GM12878 (cell line): Measurements from ENCODE around the gene FAM47A. TPM values are rescaled to one million over a fixed set of nuclear protein-coding genes. Genes with fewer than 3 reads are reported as not detected.

ENCODE experiments used
- ATAC-seq: fragments of 200-7000 bp; cut with Tn5 transposase; 3 replicates; pipeline ENCODE4 v1.9.1; 2020; ENCODE audit warnings: mild to moderate bottlenecking, moderate library complexity
- BruUV-seq: library from RNA; stranded (reverse); fragments of 400-500 nt; replicated peaks from 2 replicates; lab custom pipeline; 2021; lab: Mats Ljungman, UMichigan
- CTCF ChIA-PET: fragments of 300-600 bp; sonication (Branson Sonifier 250); formaldehyde crosslinking; extraction: SDS; loops from one replicate; lab custom pipeline; 2021; ENCODE audit warnings: inconsistent platforms; lab: Yijun Ruan, JAX
- POLR2A ChIA-PET: fragments of 350-600 bp; formaldehyde crosslinking; extraction: SDS; loops from one replicate; lab custom pipeline; 2021; ENCODE audit warnings: inconsistent platforms; lab: Charles Lee
- RAD21 ChIA-PET: fragments of 300-600 bp; sonication (Branson Sonifier 250); formaldehyde crosslinking; loops from one replicate; lab custom pipeline; 2023; ENCODE audit warnings: antibody characterized with exemption; ENCODE audit not compliant: unreplicated experiment; lab: Charles Lee
- SMC1A ChIA-PET: fragments of 300-600 bp; sonication (Branson Sonifier 250); formaldehyde crosslinking; loops from one replicate; lab custom pipeline; 2023; ENCODE audit not compliant: unreplicated experiment, uncharacterized antibody; lab: Charles Lee
- DNase-seq: peaks from one replicate; pipeline ENCODE4 v3.0.0-alpha.2; 2011; ENCODE audit warnings: low read depth, low spot score
- FAIRE-seq: peaks from 3 replicates; lab custom pipeline; 2011; peaks lifted over from hg19 to GRCh38; lab: Jason Lieb, UNC
- H2AFZ ChIP-seq: 2 replicates; pipeline ENCODE4 v1.6.0; 2011; ENCODE audit warnings: low read depth, low read length, control low read depth; ENCODE audit not compliant: control insufficient read depth
- H3K27ac ChIP-seq: 2 replicates; pipeline ENCODE4 v1.5.1; 2011; ENCODE audit warnings: control low read depth; ENCODE audit not compliant: control insufficient read depth, insufficient read depth
- H3K27me3 ChIP-seq, 2 experiments: replicated peaks in 1 of 2; 2 replicates each; pipeline versions ENCODE4 v1.6.0 to v1.6.1; 2011; ENCODE audit warnings: low read length in 1 of 2; ENCODE audit not compliant: control insufficient read depth in 2 of 2, insufficient read depth in 2 of 2
- H3K36me3 ChIP-seq, 2 experiments: 2 replicates each; pipeline ENCODE4 v1.5.1; 2011; ENCODE audit warnings: low read length in 1 of 2; ENCODE audit not compliant: control insufficient read depth in 2 of 2, insufficient read depth in 2 of 2
- H3K4me1 ChIP-seq: 2 replicates; pipeline ENCODE4 v1.6.1; 2011; ENCODE audit warnings: mild to moderate bottlenecking, low read length, moderate library complexity, mixed read lengths; ENCODE audit not compliant: control insufficient read depth, insufficient read depth
- H3K4me2 ChIP-seq: 2 replicates; pipeline ENCODE4 v1.6.0; 2011; ENCODE audit warnings: control low read depth; ENCODE audit not compliant: control insufficient read depth, insufficient read depth
- H3K4me3 ChIP-seq: fragments of 200-600 bp; sonication (generic); 2 replicates; pipeline ENCODE4 v1.5.1; 2016
- H3K79me2 ChIP-seq: 2 replicates; pipeline ENCODE4 v1.6.0; 2011; ENCODE audit warnings: low read length; ENCODE audit not compliant: control insufficient read depth, insufficient read depth
- H3K9ac ChIP-seq: 2 replicates; pipeline ENCODE4 v1.8.0; 2011; ENCODE audit warnings: low read length, control low read depth, mixed read lengths; ENCODE audit not compliant: control insufficient read depth, insufficient read depth
- H3K9me3 ChIP-seq: replicated peaks from 3 replicates; pipeline ENCODE4 v1.5.1; 2011; ENCODE audit warnings: mild to moderate bottlenecking, low read length; ENCODE audit not compliant: control insufficient read depth, insufficient read depth
- H4K20me1 ChIP-seq: 2 replicates; pipeline ENCODE4 v1.6.0; 2011; ENCODE audit not compliant: control insufficient read depth, insufficient read depth
- ATF7 ChIP-seq: fragments of 450-650 bp; IDR thresholded peaks from 2 replicates; pipeline ENCODE4 v1.6.1; 2016; ENCODE audit warnings: low read depth, mild to moderate bottlenecking
- BMI1 ChIP-seq: fragments of 450-650 bp; IDR thresholded peaks from 2 replicates; pipeline ENCODE4 v1.6.1; 2016; ENCODE audit warnings: mild to moderate bottlenecking, moderate library complexity, borderline replicate concordance
- KDM1A ChIP-seq: fragments of 200-600 bp; sonication (generic); IDR thresholded peaks from 2 replicates; pipeline ENCODE4 v1.6.1; 2016; ENCODE audit warnings: borderline replicate concordance
- KLF5 ChIP-seq: fragments of 450-650 bp; IDR thresholded peaks from 2 replicates; pipeline ENCODE4 v1.6.1; 2014; ENCODE audit warnings: mild to moderate bottlenecking; ENCODE audit not compliant: partially characterized antibody
- NFIC ChIP-seq: IDR thresholded peaks from 2 replicates; pipeline ENCODE4 v1.6.1; 2012; ENCODE audit warnings: low read depth, mild to moderate bottlenecking, inconsistent platforms, low read length, moderate library complexity
- PAX5 ChIP-seq: IDR thresholded peaks from 2 replicates; pipeline ENCODE4 v1.6.1; 2011; ENCODE audit warnings: low read depth, low read length, borderline replicate concordance
- WRNIP1 ChIP-seq: IDR thresholded peaks from 2 replicates; pipeline ENCODE4 v1.6.1; 2011; ENCODE audit warnings: low read depth, low read length, improper control_type of control experiment, borderline replicate concordance
- ZBED1 ChIP-seq: IDR thresholded peaks from 2 replicates; pipeline ENCODE4 v1.6.1; 2016; ENCODE audit warnings: borderline replicate concordance
- WGBS: methylation state at CpG from one replicate; pipeline ENCODE4 v1.1.6; 2016; ENCODE audit warnings: low lambda C conversion rate; ENCODE audit not compliant: insufficient replicate concordance, insufficient coverage; ENCODE audit errors: missing lambda C conversion rate; 5-methylcytosine and 5-hydroxymethylcytosine counted together
- in situ Hi-C: fragments of 300-500 bp; cut with MboI; formaldehyde crosslinking; loops from 9 replicates; pipeline ENCODE4 v1.14.3; 2018; ENCODE audit warnings: mixed read lengths
- intact Hi-C: fragments of 100-400 bp; cut with micrococcal nuclease; formaldehyde crosslinking; loops from one replicate; pipeline ENCODE4 v1.14.2; 2022; ENCODE audit not compliant: unreplicated experiment
- polyA plus RNA-seq, 11 experiments: library from polyadenylated mRNA; depleted of rRNA in 4 of 11; unstranded in 6 of 11; stranded (reverse) in 5 of 11; fragments of >200 nt; fragmentation: Nextera tagmentation in 4 of 11; fragmentation: Illumina TruSeq in 1 of 11; extraction: Ambion mirVana in 4 of 11; extraction: Trizol in 1 of 11; gene quantifications; 1 replicate in 1 of 11; 2 replicates in 10 of 11; pipeline versions ENCODE4 v1.2.1 to v1.2.3, GENCODE V29; 2011 to 2016; ENCODE audit warnings: inconsistent platforms in 2 of 11, missing spikeins in 2 of 11, low read depth in 1 of 11
- total RNA-seq, 4 experiments: library from RNA; depleted of rRNA in 3 of 4; stranded (reverse); fragments of >200 nt in 3 of 4; fragmentation: Illumina TruSeq in 1 of 4; extraction: Trizol in 1 of 4; gene quantifications; 2 replicates each; pipeline versions ENCODE4 v1.2.1 to v1.2.3, GENCODE V29; 2013 to 2021
- TF ChIP-seq, protein P1 (sequence below): fragments of 450-650 bp; IDR thresholded peaks from 2 replicates; pipeline ENCODE4 v1.6.1; 2017; ENCODE audit warnings: borderline replicate concordance

FAM47A gene
- total and polyA plus RNA-seq, 10 of the 15 experiments (the other 5 are each of a cell fraction or from before 2014, with no cell fraction given), result not detected

GRCh38 chrX:34119122-34119521 lies 13.0 kb downstream of the FAM47A start:
- BruUV-seq, result no TSS peak
- no peak overlapping the region for H3K4me2 ChIP-seq
- no peak for DNase-seq
- no peaks in the 10 kb centered on the region for H3K4me1 ChIP-seq
- SMC1A ChIA-PET, result interaction anchor here (1.2 kb wide), 1 partner anchor 20 kb away, joined by 3 read pairs; no protein-coding TSS in a partner anchor
- no peak overlapping the region for H3K9ac ChIP-seq
- no peaks in the 10 kb centered on the region for H3K36me3 ChIP-seq
- no peak for ATAC-seq
- CTCF ChIA-PET, result no interaction called here
- POLR2A ChIA-PET, result interaction anchor here (0.6 kb wide), 1 partner anchor 70 kb away, joined by 3 read pairs; no protein-coding TSS in a partner anchor
- H3K79me2 ChIP-seq, result no peaks in the 10 kb centered on the region
- H3K4me3 ChIP-seq, result no peak overlapping the region
- 48% methylated on average over 2 of the region's 2 CpGs for WGBS
- RAD21 ChIA-PET, result no interaction called here
- H3K27me3 ChIP-seq, result no peaks in the 10 kb centered on the region
- H3K9me3 ChIP-seq, result no peaks in the 10 kb centered on the region
- no peak for FAIRE-seq
- H2AFZ ChIP-seq, result no peak overlapping the region
- TF ChIP-seq ZBED1, result no peak
- TF ChIP-seq, protein P1, sequence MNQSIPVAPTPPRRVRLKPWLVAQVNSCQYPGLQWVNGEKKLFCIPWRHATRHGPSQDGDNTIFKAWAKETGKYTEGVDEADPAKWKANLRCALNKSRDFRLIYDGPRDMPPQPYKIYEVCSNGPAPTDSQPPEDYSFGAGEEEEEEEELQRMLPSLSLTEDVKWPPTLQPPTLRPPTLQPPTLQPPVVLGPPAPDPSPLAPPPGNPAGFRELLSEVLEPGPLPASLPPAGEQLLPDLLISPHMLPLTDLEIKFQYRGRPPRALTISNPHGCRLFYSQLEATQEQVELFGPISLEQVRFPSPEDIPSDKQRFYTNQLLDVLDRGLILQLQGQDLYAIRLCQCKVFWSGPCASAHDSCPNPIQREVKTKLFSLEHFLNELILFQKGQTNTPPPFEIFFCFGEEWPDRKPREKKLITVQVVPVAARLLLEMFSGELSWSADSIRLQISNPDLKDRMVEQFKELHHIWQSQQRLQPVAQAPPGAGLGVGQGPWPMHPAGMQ, result no peak
- no peak for TF ChIP-seq KDM1A
- no peak for TF ChIP-seq NFIC
- TF ChIP-seq, all 136 proteins: peak for 0
- intact Hi-C loops (no loop called here), in situ Hi-C loops (no loop called here)
- H3K27ac ChIP-seq, result no peak overlapping the region
- no peaks in the 10 kb centered on the region for H4K20me1 ChIP-seq

GRCh38 chrX:34112459-34112858 lies 19.7 kb downstream of the FAM47A start:
- FAIRE-seq, result no peak
- Histone ChIP-seq H3K4me3 (no peak overlapping the region), H3K27ac (no peak overlapping the region), H2AFZ (no peak overlapping the region), H3K4me1 (no peaks in the 10 kb centered on the region), H3K36me3 (no peaks in the 10 kb centered on the region), H3K4me2 (no peak overlapping the region), H3K9me3 (no peaks in the 10 kb centered on the region), H3K9ac (no peak overlapping the region), H3K27me3 (no peaks in the 10 kb centered on the region), H4K20me1 (no peaks in the 10 kb centered on the region), H3K79me2 (no peaks in the 10 kb centered on the region)
- SMC1A ChIA-PET, result no interaction called here
- CTCF ChIA-PET, result no interaction called here
- TF ChIP-seq PAX5, result no peak
- TF ChIP-seq KLF5, result no peak
- TF ChIP-seq WRNIP1, result no peak
- TF ChIP-seq BMI1, result no peak
- TF ChIP-seq ATF7, result no peak
- RAD21 ChIA-PET, result no interaction called here
- ATAC-seq, result no peak
- 0% methylated on average over 1 of the region's 1 CpG for WGBS
- in situ Hi-C loops (no loop called here), intact Hi-C loops (no loop called here)
- DNase-seq, result no peak
- BruUV-seq, result no TSS peak
- POLR2A ChIA-PET, result no interaction called here
